Inferior parietal cortex (tissue), 1 donor: ENCODE results near the gene PBX4.
A peak's percentile ranks its signal among the peaks of the same experiment; 100 is the strongest.

Experiments used
- DNase-seq: peaks from one replicate; pipeline ENCODE4 v3.0.0-alpha.2; 2016; ENCODE audit errors: extremely low spot score

Gene PBX4

GRCh38 chr19:19540064-19540714, 78.3 kb downstream of the PBX4 start:
- no peak for DNase-seq

DNA sequence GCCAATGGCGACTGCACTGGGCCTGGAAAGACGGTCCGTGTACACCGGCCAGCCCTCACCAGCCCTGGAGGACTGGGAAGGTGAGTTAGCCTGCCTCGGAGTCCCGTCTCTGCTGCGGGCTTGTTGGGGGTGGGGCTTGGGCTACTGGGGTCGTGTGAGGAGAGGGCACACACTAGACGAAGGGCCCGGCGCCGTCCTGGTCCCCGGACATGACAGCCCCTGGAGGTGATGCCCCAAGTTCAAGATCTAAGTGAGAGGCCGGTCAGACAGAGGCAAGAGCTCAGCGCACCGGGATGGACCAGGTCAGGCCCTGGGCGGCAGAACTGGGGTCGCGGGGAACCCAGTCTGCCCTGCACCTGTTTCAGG, 78.8 kb downstream of the PBX4 start:
- DNase-seq = no peak

DNA sequence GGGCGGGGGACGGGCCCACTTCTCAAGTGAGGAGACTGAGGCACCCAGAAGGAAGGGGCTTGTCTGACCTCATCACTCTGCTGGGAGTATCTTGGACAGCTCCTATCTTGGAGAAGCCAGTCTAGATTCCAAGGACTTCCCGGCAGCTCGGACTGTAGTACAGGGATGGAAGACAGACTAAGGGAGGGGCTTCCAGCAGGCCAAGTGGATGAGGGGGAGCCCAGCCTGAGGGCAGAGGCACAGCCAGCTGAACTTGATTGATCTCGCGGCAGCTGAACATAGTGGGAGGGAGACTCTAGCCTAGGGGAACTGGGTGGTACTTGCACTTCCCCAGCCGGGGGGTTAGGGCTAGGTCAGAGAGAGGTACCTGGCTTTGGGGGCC, 79.7 kb downstream of the PBX4 start:
- DNase-seq = no peak

GRCh38 chr19:19538061-19538784, 80.3 kb downstream of the PBX4 start, which contains the start of gene CILP2:
CILP2 (plus strand) TSS chr19:19538265; CDS start chr19:19538350, 85 bp downstream.
- DNase-seq = no peak

DNA sequence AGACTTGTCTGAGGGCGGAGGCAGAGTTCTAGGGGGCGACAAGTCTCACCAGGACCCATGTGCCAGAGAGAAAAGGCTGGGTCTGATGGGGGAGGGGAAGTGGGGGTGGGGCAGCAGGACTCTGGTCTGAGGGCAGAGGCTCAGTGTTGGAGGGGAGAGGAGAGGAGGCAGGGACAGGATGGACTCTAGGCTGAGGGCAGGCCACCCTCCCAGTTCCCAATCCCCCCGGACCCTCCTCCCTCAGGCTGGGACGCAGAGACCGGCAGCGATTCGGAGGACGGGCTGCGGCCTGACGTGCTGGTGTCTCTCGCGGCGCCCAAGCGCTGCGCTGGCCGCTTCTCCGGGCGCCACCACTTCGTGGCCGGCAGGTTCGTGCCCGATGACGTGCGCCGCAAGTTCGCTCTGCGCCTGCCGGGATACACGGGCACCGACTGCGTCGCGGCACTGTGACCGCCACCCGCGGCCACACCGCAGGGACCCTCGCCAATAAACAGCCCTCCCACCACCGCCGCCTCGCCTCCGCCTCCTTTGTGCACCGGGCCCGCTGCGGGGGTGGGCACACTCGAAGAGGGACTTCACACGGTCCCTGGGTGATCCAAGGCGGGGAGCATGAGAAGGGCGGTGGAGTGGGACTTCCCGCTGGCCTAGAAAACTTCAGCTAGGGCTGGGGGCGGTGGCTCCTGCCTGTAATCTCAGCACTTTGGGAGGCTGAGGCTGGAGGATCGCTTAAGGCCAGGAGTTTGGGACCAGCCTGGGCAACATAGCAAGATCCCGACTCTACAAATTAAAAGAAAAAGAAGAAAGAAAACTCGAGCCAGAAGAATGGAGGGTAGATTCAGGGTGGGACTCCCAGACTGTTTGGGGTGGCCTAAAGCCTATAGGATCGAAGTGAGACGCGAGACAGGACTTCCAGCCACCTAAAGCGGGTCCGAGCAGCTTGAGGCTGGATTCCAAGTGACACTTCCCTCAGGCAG, 81.1 kb downstream of the PBX4 start:
- DNase-seq = no peak

- no peak for DNase-seq
These were observed 82.9 kb downstream of the PBX4 start for GRCh38 chr19:19535311-19536191.

- no peak for DNase-seq
These were observed 83.8 kb downstream of the PBX4 start for GRCh38 chr19:19534556-19535265.

- no peak for DNase-seq
These were observed 84.6 kb downstream of the PBX4 start for GRCh38 chr19:19533841-19534240.

DNA sequence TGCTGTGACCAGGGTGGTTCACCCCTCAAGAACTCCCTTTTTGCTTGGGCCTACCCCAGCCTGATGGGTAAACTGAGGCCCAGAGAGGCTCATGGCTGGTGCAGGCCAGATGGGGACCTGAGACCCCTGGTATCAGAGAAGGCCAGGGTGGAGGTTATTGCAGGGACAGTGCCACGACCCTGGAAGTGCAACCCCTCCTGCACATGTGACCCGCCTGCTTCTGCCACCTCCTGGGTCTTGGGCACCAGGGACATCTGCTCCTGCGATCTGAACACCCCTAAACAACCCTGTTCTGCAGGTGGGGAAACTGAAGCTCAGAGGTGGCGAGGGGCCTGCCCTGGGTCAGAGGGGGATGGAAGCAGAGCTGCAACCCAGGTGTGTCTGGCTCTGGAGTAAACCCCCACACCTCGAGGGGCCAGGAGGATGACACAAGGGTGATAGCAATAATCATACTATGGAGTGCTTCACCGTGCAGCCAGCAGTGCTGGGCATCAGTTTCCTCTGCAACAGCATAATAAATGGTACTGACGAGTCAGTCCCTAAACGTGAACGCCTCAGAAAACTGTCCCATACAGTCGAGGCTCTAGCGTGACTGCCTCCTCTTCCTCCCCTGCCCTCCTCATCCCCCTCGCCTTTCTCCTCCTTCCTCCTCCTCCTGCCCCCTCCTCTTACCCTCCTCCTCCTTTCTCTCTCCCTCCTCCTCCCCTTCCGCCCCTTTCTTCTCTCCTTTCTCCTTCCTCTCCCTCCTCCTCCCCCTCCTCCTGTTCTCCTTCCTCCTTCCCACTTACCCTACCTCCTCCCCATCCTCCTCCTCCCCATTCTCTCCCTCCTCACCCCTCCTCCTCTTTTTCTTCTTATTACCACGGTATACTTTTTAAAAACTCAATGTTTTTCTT, 85.4 kb downstream of the PBX4 start:
- no peak for DNase-seq

DNA sequence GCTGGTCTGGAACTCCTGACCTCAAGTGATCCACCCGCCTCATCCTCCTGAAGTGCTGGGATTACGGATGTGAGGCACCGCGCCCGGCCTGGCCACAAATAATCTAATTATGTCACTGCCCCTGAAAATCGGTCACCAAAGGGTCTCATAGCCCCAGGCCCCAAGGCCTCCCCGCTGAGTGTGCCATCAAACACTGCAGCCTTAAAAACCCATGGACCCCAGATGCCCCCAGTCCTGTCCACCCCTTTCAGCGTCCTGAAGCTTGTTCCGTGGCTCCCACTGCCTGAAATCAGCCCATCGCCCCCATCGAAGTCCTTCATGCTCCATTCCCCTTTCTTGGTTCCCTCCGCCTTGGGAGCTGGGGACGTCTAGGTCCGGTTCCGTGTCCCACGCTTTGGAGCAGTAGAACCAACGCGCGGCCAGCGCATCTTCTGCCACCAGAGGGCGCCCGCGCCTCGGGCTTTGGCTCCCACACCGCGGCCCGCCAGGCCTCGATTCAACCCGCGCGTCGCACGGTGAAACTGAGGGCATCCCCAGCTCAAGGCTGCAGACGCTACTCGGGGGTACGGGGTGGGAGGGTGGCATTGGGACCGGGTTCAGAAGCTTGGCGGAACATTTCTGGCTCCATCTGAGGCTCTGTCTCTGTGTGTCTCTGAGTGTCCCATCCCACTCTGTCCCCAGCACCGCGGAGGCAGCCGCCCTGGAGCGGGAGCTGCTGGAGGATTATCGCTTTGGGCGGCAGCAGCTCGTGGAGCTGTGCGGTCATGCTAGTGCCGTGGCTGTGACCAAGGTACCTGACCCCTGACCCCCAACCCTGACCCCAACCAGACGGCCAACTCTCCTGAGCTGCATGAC, 86.3 kb downstream of the PBX4 start:
- DNase-seq = peak; percentile 86

- no peak for DNase-seq
These were observed 87.6 kb downstream of the PBX4 start for GRCh38 chr19:19530889-19531288.

- DNase-seq = no peak
These were observed 88.1 kb downstream of the PBX4 start for GRCh38 chr19:19530423-19530804.

DNA sequence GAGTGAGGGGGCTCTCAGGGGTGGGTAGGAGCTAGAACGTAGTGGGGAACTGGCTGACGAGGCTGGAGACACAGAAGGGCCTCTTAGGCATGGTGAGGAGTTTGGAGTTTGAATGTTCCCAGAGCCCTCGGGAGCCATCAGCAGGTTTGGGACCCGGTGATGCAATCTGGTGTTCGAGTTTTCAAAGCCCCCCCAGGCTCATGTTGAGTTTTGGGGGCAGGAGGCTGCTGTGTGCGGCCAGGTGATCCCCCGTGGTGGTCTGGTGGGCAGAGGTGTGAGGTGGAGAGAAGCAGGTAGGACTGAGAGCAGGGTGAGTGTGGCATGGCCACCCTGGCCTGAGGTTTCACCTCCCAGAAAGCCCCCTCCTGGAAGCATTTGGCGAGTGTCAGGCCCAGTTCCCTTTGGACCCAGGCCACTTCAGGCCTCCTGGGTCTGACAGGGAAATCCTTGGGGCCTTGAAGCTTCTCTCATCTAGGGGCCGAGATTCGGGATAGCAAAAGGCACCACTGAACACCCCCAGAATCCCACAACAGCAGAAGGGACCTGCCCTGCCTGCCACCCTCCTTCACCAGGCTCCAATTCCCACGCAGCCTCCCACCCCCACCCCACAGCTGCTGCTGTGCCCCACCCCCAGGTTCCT, 88.6 kb downstream of the PBX4 start:
- DNase-seq = no peak

- DNase-seq = peak; percentile 57
These were observed 89.6 kb downstream of the PBX4 start, which contains the start of gene YJEFN3 for GRCh38 chr19:19528721-19529490. YJEFN3 (plus strand) TSS chr19:19528911; CDS start chr19:19528933, 22 bp downstream.

DNA sequence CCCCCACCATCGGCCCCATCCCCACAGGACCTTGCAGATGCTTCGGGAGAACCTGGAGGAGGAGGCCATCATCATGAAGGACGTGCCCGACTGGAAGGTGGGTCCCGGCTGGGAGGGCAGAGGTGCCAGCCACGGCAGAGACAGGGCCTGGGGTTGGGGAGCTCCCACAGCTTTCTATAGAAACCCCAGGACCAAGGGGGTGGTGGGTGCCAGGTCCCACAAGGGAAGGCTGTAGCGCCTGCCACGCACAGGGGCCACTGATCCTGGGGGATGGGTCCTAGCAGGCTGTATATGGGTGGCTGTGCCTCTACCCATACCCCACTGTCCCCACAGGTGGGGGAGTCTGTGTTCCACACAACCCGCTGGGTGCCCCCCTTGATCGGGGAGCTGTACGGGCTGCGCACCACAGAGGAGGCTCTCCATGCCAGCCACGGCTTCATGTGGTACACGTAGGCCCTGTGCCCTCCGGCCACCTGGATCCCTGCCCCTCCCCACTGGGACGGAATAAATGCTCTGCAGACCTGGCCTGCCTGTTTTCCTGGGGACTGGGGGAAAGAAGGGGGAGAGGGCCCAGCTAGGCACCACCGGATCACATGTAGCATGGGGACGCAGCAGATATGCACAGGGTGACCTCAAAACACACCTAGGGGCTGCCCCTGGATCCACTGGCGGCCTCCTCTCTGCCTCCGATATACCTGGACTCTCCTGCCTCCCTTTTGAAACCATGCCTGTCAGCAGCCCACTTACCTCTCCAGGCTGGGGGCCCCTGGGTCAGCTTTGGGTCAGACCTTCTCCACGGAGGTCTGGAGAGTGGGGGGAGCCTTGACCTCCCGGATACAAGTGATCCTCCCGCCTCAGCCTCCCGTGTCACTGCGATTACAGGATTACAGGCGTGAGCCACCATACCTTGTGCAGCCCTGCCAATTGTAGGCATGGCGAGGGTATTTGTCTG, 90.5 kb downstream of the PBX4 start:
- no peak for DNase-seq

GRCh38 chr19:19527371-19527656, 91.2 kb downstream of the PBX4 start:
- DNase-seq = no peak
